HG02798 (cell line): ENCODE measurements around the gene KHSRP.

Experiments used
- ATAC-seq: cut with Tn5 transposase; IDR thresholded peaks from one replicate; pipeline ENCODE4 v1.9.1; 2021; ENCODE audit warnings: mild to moderate bottlenecking; ENCODE audit not compliant: unreplicated experiment, poor library complexity

Gene KHSRP

DNA sequence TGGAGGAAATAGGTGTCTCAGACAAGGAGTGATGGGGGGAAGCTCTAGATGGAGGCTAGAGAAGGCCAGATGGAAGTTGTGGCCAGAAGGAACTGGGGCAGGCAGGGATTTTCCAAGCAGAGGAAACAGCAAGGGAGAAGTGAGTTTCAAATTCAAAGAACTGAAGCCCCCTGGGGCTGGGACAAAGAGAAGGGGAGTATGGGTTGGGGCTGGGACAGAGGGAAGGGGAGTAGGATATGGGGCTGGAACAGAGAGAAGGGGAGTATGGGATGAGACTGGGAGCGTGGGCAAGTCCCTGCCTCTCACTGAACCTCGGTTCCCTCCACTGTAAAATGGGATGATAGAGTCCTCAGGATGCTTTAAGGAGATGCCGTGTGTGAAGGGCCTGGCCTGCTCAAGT lies 29.8 kb downstream of the KHSRP start:
- ATAC-seq = no peak

DNA sequence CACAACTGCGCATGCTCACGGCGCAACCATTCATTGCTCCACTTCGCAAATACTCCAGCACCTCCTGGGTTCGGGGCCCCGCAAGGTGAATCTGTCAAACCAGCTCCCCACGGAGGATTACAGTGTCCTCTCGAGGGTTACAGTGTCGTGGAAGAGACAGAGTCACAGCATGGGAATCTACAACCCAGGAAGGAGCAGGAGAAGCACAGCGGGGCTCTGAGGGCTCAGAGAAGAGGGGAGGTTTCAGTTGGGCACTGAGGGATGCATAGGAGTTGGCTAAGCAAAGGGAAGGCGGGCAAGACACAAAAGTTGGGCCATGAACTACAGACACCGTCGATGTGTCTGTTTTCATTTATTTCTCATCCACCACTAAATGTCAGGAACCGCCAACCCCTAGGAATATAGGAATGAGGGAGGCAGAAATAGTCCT lies 30.6 kb downstream of the KHSRP start:
- ATAC-seq = no peak

DNA sequence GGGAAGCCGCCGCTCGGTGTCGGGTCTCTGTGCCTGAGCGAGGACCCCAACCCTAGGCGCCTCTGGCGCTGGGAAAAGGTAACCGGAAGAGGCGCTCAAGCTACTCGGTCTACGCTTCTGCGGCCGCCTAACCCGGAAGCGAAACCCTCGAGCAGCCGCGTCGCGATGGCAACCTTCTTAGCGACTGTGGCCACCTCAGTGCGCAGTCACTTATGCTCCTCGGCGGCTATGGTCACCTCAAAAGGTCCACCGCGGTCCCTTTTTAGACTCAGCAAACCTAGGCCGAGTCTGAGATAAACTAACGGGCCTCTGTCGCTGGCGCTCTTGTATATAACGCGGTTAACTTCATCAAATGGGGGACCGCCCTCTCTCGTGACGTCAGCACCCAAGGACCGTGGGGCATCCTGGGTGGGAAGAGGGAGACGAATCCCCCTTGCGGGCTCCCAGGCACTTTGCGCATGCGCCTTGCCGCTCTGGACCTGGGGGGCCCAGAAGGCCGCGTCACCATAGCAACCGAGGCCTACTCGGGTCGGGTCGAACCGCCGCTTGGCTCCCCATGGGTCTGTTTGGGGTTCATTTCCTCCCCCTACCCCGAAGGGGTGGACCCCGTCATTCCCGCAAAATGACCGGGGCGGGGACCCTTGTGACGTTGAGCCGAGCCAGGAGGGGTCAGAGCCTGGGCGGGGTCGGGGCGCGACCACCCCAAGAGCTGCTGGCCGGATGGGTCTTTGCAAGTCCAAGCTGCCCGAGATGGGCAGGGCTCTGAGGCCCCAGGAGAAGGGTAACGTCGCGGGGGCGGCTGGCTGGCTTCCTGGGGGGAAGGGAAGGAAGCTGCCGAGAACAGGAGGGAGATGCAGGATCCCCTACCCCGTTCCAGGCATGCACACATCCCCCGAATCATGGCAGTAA lies 31.3 kb downstream of the KHSRP start, which contains the start of gene GTF2F1:
Gene GTF2F1, minus strand, starts transcription at position 91 of the 909 bp plus-strand sequence. CDS start 169 bp downstream, outside the sequence.
- ATAC-seq = peak; percentile 88

DNA sequence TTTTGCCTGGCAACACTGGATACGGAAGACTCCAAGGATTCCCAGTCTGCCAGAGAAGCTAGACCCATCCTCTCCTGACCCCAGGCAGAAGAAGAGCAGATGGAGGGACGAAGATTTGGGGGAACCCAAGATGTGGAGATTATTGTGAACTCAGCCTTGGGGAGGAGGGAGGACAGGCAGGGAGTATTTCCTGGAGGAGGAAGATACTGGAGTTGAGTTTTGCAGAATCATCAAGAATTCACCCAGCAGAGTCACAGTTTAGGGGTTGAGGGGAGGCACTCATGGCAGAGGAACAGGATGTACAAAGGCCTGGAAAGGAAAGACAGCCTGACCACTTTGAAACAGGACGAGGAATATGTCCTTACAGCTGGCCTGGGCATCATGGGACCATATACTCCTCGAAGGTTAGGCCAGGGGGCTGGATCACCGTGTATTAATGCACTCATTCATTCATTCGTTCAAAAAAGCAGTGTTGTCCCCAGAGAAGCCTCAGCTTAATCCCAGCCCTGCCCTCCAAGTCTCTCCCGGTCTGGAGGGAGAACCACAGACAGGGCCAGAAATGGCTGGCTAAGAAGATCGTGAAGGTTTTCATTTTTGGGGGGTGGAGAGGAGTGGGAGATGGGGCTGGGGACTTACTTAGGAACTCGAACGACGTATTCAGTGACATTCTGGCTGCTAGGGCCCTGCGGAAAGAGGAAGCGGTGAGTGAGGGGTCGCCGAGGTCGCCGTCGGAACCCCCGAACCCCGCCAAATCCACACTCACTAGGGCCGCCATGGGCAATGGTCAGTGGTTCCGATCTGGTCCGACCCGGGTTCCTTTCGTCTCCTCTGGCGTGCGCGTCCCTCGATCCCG lies 32.2 kb downstream of the KHSRP start:
- no peak for ATAC-seq

DNA sequence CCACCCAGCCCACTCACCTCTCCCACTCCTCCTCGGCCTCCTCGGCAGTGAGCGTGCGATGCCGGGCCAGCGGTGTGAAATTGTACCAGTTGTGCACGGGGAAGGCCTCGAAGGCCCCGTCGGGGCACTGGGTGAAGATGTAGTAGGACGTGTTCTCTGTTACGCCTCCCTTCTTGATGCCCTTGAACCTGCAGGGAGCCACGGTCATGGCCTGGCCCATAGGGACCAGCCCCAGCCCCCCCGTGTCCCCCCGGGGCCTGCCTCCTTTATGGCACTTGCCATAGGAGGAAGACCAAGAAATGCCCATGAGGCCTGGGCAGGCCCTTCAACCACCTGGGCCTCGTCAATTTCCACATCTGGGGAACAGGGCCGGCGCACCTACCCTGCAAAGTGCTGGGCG lies 37.2 kb downstream of the KHSRP start:
- no peak for ATAC-seq

DNA sequence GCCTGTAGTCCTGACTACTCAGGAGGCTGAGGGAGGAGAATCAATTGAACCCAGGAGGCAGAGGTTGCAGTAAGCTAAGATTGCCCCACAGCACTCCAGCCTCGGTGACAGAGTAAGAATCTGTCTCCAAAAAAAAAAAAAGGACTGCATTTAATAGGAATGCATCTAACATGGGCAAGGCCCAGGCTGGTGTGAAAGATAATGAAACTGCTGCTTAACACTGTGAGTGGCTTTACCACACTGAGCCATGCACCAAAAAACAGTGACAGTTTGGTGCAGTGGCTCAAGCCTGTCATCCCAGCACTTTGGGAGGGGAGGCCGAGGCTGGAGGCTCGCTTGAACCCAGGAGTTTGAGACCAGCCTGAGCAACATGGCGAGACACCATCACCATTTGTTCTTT lies 40.2 kb downstream of the KHSRP start:
- no peak for ATAC-seq

DNA sequence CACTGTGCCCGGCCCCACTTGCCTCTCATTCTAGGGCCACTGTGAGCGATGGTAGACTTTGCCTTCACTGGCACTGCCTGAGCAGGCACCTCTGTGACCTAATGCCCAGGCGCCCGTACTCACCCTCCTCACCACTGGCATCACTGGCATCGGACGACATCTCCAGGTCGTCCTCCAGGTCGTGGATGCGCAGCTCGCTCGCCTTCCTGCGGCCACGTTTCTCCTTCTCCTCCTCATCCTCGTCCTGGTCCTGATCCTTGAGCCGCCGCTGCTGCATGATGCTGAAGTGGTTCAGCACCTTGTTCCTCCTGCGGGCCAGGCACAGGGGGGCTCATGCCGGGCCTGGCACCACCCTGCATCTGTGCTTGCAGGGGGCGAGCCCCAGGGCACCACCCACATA lies 41.4 kb downstream of the KHSRP start:
- ATAC-seq = no peak

DNA sequence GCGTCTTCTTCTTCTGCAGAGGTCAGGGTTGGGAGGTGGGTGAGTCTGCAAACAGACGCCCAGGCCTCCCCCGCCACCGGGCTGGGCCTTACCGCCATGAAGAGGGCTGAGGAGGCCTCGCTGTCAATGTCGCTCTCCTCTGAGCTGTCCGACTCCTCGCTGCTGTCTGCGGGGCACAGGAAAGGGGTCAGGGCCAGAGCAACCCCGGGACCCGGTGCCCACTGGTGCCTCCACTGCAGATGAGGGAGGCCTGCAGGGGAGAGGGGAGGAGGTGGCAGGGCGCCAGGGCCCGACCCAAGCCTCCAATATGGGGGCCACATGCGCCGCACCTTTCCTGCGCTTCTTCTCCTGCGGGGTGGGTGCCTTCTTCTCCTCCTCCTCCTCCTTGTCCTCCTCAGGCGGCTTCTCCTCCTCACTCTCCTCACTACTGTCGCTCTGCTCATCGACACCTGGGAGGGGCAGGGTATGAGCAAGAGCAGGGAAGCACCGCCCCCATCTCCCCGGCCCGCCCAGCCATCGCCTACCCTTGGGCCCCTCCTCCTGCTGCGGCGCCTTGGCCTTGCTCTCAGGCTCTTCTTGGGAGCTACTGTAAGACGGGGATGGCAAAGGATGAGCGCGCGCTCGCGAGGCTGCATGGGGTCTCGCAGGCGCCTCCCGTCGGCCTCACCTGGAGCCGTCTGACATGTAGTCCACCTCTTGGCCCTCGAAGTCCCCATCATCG lies 43.4 kb downstream of the KHSRP start:
- no peak for ATAC-seq

DNA sequence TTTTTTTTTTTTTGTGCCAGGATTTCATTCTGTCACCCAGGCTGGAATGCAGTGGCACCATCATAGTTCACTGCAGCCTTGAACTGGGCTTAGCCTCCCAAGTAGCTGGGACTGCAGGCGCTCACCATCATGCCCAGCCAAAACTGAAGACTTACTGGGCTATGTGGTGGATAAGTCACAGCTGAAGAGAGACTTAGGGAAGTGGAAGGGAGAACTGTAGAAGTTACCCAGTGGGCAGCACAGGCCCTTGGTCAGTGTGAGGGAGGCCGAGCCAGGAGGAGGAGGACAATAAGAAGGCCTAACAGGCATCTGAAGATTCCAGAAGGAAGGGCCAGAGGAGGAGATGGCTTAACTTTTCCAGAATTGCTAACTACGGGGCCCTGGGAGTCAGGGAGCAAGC lies 44.9 kb downstream of the KHSRP start:
- no peak for ATAC-seq

DNA sequence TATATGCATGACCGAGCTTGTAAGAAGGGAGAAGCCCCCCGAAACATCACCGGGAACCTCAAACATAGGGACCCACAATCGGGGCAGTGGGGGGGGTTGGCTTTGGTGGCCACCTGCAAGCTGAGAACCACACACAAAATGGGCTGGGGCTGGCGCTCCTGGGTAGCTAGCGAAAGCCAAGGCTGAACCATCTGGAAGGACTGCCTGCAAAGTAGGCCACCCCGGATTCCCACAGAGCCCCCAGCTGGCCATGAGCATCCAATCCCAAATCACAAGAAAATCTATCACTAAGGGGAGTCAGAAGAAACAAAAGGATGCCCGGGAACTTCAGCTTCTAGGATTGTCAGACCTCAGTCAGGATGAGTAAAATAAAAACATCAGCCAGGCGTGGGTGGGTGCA lies 46.1 kb downstream of the KHSRP start:
- no peak for ATAC-seq

DNA sequence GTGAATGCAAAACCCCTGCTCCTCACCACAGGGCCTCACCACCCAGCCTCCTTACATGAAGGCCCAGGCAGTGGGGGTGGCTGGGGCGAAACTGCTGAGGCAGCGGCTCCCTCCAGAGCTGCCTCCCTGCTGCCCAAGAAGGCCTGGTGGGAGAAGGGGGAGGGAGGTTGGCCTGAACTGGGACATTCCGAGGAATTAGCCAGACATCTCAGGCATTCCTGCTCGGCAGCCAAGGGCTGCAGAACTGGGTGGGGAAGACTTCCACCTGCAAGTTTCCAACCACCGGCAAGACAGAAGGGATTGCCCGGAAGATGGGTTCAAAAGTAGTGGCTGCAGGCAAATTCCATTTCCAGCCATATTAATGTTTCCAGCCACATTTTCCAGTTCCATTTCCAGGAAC lies 46.6 kb downstream of the KHSRP start:
- ATAC-seq = no peak

DNA sequence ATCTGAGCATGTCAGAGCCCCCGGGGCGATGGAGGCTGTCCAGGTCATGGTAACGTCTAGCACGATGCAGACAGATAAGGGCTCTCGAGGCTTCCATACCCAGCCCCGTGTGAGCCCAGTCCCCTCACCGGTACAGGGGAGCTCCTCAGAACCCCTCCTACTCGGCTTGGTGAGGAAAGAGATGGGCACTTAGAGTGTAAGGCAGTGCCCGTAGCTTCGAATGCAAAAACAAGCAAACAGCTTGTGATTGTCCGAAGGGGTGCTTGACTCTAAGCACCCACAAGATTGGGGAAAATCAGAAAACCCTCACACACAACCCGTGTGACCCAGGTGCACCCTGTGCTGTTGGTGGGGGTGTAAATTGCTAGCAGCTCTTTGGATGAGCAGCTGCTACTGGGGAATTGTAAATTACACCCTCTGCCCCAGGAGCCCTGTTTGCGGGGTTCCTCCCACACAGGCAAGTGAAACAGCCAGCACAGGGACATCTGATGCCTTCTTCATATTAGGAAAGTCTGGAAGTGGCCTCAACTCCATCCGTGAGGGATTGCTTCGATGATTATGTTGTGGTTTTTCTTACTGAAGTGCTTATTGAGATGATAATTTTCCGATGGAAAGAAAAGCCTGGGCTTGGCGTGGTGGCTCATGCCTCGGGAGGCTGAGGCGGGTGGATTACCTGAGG lies 48.0 kb downstream of the KHSRP start:
- no peak for ATAC-seq

DNA sequence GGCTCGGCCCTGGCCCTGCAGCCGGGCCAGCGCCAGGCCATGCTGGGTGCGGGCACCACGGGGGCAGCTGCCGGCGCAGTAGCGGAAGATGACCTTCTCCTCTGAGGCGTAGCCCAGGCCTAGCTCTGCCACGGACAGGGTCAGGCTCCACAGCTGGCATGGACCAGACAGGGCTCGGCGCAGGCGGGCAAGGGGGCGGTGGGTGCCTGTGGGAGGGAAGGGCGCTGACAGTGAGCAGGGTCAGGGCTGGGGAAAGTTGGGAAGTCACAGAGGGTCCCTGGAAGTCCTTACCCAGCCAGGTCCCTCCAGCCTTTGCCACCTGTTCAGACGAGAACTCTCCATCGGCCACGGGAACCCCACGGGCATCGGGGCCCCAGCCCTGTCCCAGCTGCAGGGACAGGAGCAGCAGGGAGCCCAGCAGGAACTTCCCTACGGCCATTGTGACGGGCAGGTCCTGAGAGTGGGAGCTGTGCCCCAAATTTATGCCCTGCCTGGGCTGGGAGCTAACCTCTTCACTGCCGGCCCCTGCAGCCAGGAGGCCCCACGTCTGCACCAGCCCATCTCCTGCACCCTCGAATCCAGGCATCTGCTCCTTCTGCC lies 49.1 kb downstream of the KHSRP start, which contains the start of gene PSPN:
Gene PSPN, minus strand, starts transcription at position 523 of the 600 bp plus-strand sequence. Its CDS starts 84 bp downstream, at position 439.
- no peak for ATAC-seq

DNA sequence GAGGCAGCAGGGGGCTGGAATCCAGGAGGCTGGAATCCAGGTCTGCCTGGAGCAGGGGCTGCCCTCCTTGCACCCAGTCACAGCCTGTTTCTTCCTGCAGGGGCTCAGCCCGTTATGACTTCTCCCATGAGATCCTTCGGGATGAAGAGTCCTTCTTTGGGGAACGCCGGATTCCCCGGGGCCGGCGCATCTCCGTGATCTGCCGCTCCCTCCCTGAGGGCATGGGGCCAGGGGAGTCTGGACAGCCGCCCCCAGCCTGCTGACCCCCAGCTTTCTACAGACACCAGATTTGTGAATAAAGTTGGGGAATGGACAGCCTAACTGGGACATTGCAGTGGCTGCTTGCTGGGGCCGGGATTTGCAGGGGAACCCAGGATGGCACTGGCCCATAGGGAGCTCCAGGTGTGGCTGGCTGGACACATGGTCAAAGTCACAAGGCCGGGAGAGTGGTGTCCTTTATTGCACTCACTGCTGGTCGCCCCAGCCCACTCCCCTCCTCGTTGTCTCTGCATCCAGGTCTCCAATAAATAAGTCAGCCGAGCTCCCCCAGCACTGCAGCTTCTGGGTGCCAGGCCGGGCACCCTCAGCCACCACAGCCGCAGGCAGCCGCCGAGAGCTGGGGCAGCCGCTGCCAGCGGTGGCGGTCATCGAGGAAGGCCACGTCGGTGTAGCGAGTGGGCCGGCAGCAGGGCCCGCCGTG lies 49.8 kb downstream of the KHSRP start:
- ATAC-seq = no peak

DNA sequence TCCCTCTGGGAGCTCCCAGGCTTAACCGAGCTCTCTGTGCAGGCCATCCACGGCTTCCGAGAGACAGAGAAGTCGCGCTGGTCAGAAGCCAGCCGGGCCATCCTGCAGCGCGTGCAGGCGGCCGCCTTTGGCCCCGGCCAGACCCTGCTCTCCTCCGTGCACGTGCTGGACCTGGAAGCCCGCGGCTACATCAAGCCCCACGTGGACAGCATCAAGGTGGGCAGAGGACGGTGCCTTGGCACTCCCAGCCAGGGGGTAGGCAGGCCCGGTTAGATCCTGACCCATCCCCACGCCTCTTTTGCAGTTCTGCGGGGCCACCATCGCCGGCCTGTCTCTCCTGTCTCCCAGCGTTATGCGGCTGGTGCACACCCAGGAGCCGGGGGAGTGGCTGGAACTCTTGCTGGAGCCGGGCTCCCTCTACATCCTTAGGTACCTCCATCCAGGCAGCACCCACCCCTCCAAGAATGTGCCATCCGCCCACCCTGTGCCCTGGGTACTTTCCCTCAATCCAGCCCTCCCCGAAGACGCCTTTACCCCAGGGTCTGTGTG lies 50.4 kb downstream of the KHSRP start:
- ATAC-seq = no peak

DNA sequence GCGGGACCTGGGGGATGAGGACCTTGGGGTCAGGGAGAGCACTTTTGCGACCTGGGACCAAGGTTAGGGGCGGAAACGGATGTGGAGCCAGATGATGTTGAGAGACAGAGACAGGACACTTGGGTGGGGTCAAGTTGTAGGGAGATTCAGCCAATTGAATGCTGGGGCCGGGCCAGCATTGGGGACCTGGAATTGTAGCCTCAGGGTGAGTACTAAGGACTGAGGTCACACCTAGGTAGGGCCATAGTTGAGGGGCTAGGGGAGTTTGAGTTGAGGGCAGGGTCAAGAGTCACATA lies 50.9 kb downstream of the KHSRP start:
- ATAC-seq = no peak

DNA sequence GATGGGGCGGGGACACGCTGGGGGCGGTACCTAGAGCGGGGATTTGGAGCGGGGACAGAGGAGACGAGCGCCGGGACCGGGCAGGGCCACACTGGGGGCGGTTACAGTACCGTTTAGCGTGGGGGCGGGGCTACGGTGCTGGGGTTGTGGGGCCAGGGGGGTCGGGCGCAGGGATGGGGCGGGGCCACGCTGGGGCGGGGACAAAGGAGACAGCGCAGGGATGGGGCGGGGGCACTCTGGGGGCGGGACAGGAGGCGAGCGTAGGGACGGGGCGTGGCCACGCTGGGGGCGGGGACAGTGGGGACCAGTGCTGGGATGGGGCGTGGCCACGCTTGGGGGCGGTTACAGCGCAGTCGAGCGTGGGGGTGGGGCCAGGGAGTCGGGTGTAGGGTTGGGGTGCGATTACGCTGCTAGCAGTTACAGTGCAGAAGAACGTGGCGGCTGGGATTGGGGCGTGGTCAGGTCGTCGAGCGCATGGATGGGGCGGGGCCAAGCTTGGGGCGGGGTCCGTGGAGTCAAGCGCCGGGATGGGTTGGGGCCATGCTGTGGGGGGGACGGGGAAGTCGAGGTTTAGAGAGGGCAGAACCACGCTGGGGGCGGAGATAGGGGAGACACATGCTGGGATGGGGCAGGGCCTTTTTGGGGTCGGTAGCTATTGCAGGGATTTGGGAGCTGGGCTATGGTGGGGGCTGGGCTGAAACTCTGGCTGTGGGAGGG lies 51.4 kb downstream of the KHSRP start:
- ATAC-seq = peak; percentile 68

DNA sequence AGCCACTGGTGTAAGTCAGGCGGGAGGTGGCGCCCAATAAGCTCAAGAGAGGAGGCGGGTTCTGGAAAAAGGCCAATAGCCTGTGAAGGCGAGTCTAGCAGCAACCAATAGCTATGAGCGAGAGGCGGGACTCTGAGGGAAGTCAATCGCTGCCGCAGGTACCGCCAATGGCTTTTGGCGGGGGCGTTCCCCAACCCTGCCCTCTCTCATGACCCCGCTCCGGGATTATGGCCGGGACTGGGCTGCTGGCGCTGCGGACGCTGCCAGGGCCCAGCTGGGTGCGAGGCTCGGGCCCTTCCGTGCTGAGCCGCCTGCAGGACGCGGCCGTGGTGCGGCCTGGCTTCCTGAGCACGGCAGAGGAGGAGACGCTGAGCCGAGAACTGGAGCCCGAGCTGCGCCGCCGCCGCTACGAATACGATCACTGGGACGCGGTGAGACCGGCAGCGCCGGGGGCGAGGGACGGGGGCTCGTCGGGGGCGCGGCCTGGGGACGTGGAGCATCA lies 52.0 kb downstream of the KHSRP start, which contains the start of gene ALKBH7:
Gene ALKBH7, plus strand, starts transcription at position 201 of the 502 bp plus-strand sequence. Its CDS starts 27 bp downstream, at position 228.
- peak; percentile 82 for ATAC-seq
